Testis (tissue), 2 donors: ENCODE results near the gene P3H2.

Experiments
- POLR2A ChIP-seq: fragments of 450-650 bp; IDR thresholded peaks from one replicate; pipeline ENCODE4 v1.6.1; 2017; ENCODE audit warnings: antibody characterized with exemption, mild to moderate bottlenecking, moderate library complexity
- TF ChIP-seq, protein P1 (sequence below), 3 experiments: fragments of 450-650 bp in 2 of 3; fragments of 200-600 bp in 1 of 3; sonication (generic) in 1 of 3; IDR thresholded peaks; one replicate each; pipeline ENCODE4 v1.5.1; 2016 to 2019; ENCODE audit warnings: antibody characterized with exemption in 3 of 3, mild to moderate bottlenecking in 2 of 3, moderate library complexity in 1 of 3

DNA sequence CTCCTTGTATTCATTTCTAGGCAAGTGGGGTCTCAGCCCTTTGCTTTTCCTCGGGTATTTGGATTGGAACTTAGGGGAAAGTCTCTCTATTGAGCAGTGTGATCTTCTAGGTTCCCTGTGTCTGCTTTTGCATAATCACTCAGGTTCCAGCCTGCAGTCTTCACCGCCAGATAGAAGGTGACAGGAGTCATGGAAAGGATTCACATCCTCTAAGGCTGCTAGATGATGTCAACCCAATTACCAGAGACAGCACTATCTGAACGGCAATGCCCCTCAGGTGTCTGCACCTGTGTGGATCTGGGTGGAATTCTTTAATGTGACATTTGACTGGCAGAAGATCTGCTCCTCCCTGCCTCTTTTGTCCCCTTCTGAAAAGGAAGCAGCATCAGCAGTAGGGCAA lies 177.7 kb downstream of the P3H2 start:
- TF ChIP-seq, protein P1, sequence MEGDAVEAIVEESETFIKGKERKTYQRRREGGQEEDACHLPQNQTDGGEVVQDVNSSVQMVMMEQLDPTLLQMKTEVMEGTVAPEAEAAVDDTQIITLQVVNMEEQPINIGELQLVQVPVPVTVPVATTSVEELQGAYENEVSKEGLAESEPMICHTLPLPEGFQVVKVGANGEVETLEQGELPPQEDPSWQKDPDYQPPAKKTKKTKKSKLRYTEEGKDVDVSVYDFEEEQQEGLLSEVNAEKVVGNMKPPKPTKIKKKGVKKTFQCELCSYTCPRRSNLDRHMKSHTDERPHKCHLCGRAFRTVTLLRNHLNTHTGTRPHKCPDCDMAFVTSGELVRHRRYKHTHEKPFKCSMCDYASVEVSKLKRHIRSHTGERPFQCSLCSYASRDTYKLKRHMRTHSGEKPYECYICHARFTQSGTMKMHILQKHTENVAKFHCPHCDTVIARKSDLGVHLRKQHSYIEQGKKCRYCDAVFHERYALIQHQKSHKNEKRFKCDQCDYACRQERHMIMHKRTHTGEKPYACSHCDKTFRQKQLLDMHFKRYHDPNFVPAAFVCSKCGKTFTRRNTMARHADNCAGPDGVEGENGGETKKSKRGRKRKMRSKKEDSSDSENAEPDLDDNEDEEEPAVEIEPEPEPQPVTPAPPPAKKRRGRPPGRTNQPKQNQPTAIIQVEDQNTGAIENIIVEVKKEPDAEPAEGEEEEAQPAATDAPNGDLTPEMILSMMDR (IDR thresholded peaks at IDR 0.05) = no peak
- TF ChIP-seq POLR2A = no peak
